HUES48 (cell line): Measurements from ENCODE around the gene POM121L2.

Source experiments
- H3K27ac ChIP-seq: one replicate; pipeline ENCODE4 v1.7.0; 2013; ENCODE audit warnings: low read depth, low read length, inconsistent platforms
- H3K27me3 ChIP-seq: 2 replicates; pipeline ENCODE4 v1.6.1; 2013; ENCODE audit warnings: mild to moderate bottlenecking, low read length; ENCODE audit not compliant: control insufficient read depth, insufficient read depth
- H3K36me3 ChIP-seq: 2 replicates; pipeline ENCODE4 v1.6.1; 2013; ENCODE audit warnings: low read length; ENCODE audit not compliant: control insufficient read depth, insufficient read depth
- H3K4me1 ChIP-seq: 2 replicates; pipeline ENCODE4 v1.6.1; 2013; ENCODE audit warnings: mild to moderate bottlenecking, low read length; ENCODE audit not compliant: control insufficient read depth, insufficient read depth
- H3K4me3 ChIP-seq: 2 replicates; pipeline ENCODE4 v1.5.1; 2013; ENCODE audit warnings: mild to moderate bottlenecking, low read depth, low read length
- H3K9ac ChIP-seq: 2 replicates; pipeline ENCODE4 v1.6.1; 2013; ENCODE audit warnings: mild to moderate bottlenecking, low read depth, low read length, moderate library complexity
- H3K9me3 ChIP-seq: 2 replicates; pipeline ENCODE4 v1.6.1; 2013; ENCODE audit warnings: low read length; ENCODE audit not compliant: control insufficient read depth, insufficient read depth

POM121L2 gene

GRCh38 chr6:27293436-27294098, 18.5 kb downstream of the POM121L2 start:
- Histone ChIP-seq H3K27ac (no peak overlapping the region), H3K4me3 (peak overlapping the region; percentile 62), H3K27me3 (peaks cover 53% of the 10 kb centered on the region), H3K4me1 (peaks cover 8% of the 10 kb centered on the region), H3K9ac (no peak overlapping the region), H3K9me3 (no peaks in the 10 kb centered on the region), H3K36me3 (no peaks in the 10 kb centered on the region)

- no peak overlapping the region for H3K27ac ChIP-seq
- H3K27me3 ChIP-seq, result peaks cover 65% of the 10 kb centered on the region
- peaks cover 8% of the 10 kb centered on the region for H3K4me1 ChIP-seq
- H3K9ac ChIP-seq, result no peak overlapping the region
- no peaks in the 10 kb centered on the region for H3K36me3 ChIP-seq
- H3K9me3 ChIP-seq, result no peaks in the 10 kb centered on the region
- H3K4me3 ChIP-seq, result peak overlapping the region; percentile 68
These were observed 21.2 kb downstream of the POM121L2 start for GRCh38 chr6:27290850-27291208.

- H3K27me3 ChIP-seq, result peaks cover 64% of the 10 kb centered on the region
- peak overlapping the region; percentile 68 for H3K4me3 ChIP-seq
- H3K9me3 ChIP-seq, result no peaks in the 10 kb centered on the region
- peaks cover 8% of the 10 kb centered on the region for H3K4me1 ChIP-seq
- no peak overlapping the region for H3K9ac ChIP-seq
- H3K27ac ChIP-seq, result no peak overlapping the region
- H3K36me3 ChIP-seq, result no peaks in the 10 kb centered on the region
These were observed 21.8 kb downstream of the POM121L2 start for GRCh38 chr6:27290065-27290849.

- Histone ChIP-seq H3K9ac (no peak overlapping the region), H3K27ac (no peak overlapping the region), H3K4me1 (peaks cover 8% of the 10 kb centered on the region), H3K27me3 (peaks cover 70% of the 10 kb centered on the region), H3K9me3 (no peaks in the 10 kb centered on the region), H3K36me3 (no peaks in the 10 kb centered on the region), H3K4me3 (peak overlapping the region; percentile 73)
These were observed 23.7 kb downstream of the POM121L2 start for GRCh38 chr6:27288136-27289044.

- Histone ChIP-seq H3K4me1 (peaks cover 8% of the 10 kb centered on the region), H3K27me3 (peaks cover 76% of the 10 kb centered on the region), H3K9ac (no peak overlapping the region)
These were observed 24.3 kb downstream of the POM121L2 start for GRCh38 chr6:27287751-27288135.

GRCh38 chr6:27286141-27286540, 25.9 kb downstream of the POM121L2 start:
- Histone ChIP-seq H3K36me3 (no peaks in the 10 kb centered on the region), H3K27me3 (peaks cover 72% of the 10 kb centered on the region), H3K9me3 (no peaks in the 10 kb centered on the region), H3K27ac (no peak overlapping the region), H3K4me3 (no peak overlapping the region), H3K9ac (no peak overlapping the region), H3K4me1 (peaks cover 8% of the 10 kb centered on the region)

More at GRCh38 chr6:27287751-27288135, 24.3 kb downstream of the POM121L2 start:
- no peaks in the 10 kb centered on the region for H3K36me3 ChIP-seq
- peak overlapping the region; percentile 73 for H3K4me3 ChIP-seq
- H3K27ac ChIP-seq, result no peak overlapping the region
- H3K9me3 ChIP-seq, result no peaks in the 10 kb centered on the region

GRCh38 chr6:27283279-27283678, 28.8 kb downstream of the POM121L2 start:
- Histone ChIP-seq H3K27me3 (peaks cover 52% of the 10 kb centered on the region), H3K9ac (no peak overlapping the region), H3K4me1 (no peaks in the 10 kb centered on the region; the same call in 1 of the 2 replicates), H3K9me3 (no peaks in the 10 kb centered on the region), H3K36me3 (no peaks in the 10 kb centered on the region), H3K4me3 (no peak overlapping the region), H3K27ac (no peak overlapping the region)

- H3K4me1 ChIP-seq, result no peaks in the 10 kb centered on the region
- H3K27ac ChIP-seq, result no peak overlapping the region
- peaks cover 38% of the 10 kb centered on the region for H3K27me3 ChIP-seq
- H3K36me3 ChIP-seq, result no peaks in the 10 kb centered on the region
- H3K9ac ChIP-seq, result no peak overlapping the region
- peak overlapping the region; percentile 94 for H3K4me3 ChIP-seq
- H3K9me3 ChIP-seq, result no peaks in the 10 kb centered on the region
These were observed 30.5 kb downstream of the POM121L2 start for GRCh38 chr6:27281569-27281968.

- H3K4me3 ChIP-seq, result peak overlapping the region; percentile 94
- no peaks in the 10 kb centered on the region for H3K9me3 ChIP-seq
- no peaks in the 10 kb centered on the region for H3K36me3 ChIP-seq
- H3K27ac ChIP-seq, result no peak overlapping the region
- peaks cover 35% of the 10 kb centered on the region for H3K27me3 ChIP-seq
- H3K9ac ChIP-seq, result no peak overlapping the region
- no peaks in the 10 kb centered on the region for H3K4me1 ChIP-seq
These were observed 31.0 kb downstream of the POM121L2 start for GRCh38 chr6:27281105-27281539.

GRCh38 chr6:27280540-27281000, 31.5 kb downstream of the POM121L2 start:
- H3K9me3 ChIP-seq, result no peaks in the 10 kb centered on the region
- H3K27ac ChIP-seq, result peak overlapping the region; percentile 11
- no peaks in the 10 kb centered on the region for H3K4me1 ChIP-seq
- H3K36me3 ChIP-seq, result no peaks in the 10 kb centered on the region
- no peak overlapping the region for H3K9ac ChIP-seq
- peaks cover 36% of the 10 kb centered on the region for H3K27me3 ChIP-seq
- peak overlapping the region; percentile 94 for H3K4me3 ChIP-seq
